HG03095 (cell line): Measurements from ENCODE around the gene DEXI.

Experiments used
- ATAC-seq: cut with Tn5 transposase; IDR thresholded peaks from one replicate; pipeline ENCODE4 v1.9.1; 2021; ENCODE audit warnings: moderate library complexity; ENCODE audit not compliant: unreplicated experiment

DEXI gene

DNA sequence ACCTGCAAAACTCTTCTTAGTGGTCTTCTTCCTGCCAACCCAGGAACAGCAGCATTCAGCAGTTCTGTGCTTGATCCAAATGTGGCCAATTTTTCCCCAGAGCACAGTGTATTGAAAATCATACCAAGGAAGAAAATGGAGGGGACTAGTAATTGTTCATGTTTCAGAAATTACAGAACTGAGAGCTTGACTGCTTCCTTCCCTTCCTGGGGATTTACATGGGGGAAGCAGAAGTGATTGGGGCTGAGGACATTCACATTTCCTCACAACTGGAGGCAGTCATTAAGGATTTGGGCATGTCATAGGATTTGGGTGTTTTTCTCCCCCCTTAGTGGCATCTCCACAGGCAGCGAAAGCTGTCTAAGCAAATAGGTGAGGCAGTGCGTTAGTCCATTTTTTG lies 45.5 kb downstream of the DEXI start:
- ATAC-seq, result no peak

DNA sequence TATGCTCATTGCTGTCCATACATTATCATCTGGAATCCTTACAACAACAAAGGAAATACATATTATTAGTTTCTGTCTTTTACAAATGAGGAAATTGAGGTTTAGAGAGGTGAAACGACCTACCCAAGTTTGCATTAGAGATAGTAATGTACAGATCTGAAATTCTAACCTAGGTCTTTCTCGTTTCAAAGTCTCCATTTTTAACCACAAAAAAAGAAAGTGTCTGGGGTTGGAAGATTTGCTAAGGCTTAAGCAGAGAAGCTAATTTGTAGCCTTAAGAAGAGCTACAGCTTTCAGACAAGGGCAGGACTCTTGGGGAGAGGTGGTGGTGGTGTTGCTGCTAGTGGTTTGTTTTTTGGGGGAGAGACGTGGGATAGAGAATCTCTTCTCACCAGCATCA lies 46.1 kb downstream of the DEXI start:
- ATAC-seq, result no peak

DNA sequence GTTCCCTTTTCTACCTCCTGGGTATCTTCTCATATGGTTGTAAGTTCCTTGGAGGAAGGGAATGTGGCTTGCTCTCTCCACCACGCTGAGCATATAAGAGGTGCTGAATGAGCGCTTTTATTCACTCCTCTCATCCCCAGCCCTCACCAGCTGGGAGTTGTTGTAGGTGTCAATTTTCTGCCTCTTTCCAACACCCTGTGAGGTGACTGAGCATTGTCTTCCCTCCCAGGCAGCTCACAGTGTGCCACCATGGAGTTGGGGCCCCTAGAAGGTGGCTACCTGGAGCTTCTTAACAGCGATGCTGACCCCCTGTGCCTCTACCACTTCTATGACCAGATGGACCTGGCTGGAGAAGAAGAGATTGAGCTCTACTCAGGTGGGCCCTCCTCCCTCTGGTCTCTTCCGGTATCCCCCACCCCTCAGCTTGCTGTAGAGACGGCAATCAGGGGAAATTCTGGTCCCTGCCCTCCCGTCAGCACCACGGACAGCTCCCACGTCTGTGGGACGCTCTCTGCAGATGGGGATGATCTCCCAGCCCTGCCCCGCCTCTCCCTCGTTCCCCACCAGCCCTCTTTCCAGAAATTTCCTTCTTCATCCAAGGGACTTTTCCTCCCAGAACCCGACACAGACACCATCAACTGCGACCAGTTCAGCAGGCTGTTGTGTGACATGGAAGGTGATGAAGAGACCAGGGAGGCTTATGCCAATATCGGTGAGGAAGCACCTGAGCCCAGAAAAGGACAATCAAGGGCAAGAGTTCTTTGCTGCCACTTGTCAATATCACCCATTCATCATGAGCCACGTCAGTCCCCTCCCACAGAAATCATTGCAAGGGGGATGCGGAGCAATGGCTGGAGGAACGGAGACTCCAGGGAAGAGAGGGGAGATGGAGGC lies 47.0 kb downstream of the DEXI start:
- ATAC-seq, result no peak

DNA sequence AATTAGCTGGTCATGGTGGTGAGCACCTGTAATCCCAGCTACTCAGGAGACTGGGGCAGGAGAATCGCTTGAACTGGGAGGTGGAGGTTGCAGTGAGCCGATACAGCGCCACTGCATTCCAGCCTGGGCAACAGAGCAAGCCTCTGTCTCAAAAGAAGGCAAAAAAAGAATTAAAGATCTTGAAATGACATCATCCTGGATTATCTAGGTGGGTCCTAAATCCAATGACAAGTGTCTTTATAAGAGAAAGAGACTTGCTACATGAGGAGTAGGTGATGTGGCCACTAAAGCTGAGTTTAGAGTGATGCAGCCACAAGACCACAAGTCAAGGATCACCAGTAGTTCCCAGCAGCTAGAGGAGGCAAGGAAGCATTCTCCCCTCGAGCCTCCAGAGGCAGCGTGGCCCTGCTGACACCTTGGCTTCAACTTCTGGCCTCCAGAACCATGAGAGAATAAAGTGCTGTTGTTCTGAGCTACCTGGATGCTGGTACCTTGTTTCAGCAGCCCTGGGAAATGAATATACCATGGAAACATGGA lies 49.4 kb downstream of the DEXI start:
- ATAC-seq, result no peak

DNA sequence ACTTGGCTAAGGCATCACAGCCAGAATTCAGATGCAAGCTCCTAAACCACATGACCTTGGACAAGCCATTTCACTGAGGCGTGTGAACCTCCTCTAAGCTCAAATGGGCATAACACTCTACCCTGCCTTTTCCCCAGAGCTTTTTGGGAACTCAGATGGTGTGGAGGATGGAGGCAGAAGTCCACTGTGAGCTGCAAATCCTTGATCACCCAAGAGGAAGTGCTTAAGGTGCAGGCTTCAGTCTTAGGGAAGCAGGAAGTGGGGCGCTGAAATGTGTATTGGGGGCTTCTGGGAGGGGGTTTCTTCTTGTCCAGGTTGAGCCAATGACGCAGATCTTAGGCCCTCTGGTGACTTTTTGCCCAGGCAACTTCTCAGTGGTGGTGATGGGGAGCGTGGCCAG lies 52.4 kb downstream of the DEXI start:
- no peak for ATAC-seq

DNA sequence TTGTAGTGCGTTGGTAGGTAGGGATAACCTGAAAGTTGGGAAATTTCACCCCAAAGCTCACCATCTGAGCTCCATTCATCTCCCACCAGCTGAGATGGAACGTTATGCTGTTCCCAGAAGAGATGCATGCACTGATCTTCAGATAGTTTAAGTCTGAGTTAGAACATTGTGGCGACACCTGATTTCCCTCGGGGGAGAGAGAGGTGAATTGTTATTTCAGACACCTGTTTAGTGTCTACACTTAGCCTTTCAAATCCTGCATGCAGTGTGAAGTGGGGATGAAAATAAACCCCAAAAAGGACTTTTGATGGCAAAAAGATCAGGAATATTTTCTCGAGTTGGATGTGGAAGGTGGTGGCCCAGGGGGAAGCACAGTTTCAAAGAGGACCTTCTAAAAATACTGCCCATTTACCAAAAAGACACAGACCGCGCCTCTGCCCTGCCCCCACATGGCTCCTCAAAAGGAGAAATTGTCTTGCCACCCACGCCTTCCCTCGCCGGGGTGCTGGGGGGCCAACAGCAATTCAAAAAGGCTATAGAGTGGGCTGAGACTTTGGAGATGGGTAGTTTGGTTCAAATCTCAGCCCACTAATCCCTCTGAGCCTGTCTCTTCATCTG lies 53.8 kb downstream of the DEXI start:
- ATAC-seq, result no peak

DNA sequence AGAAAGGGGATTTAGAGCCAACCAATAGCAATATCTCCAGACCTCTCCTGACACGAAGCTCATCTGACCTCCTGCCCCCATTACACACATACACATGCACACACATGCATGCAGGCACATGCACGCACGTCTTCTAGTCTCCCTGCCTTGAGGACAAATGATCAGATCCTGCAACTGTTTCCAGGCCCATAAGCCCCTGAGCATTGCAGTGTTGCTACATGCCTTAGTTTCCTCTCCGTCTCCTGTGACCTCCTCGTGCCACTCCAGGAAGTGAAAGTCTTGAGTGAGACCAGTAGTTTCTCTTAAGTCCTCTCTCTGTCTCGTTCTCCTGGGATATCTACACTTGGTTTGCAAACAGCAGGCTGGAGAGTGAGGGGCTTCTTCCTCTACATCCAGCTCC lies 57.0 kb downstream of the DEXI start:
- no peak for ATAC-seq

DNA sequence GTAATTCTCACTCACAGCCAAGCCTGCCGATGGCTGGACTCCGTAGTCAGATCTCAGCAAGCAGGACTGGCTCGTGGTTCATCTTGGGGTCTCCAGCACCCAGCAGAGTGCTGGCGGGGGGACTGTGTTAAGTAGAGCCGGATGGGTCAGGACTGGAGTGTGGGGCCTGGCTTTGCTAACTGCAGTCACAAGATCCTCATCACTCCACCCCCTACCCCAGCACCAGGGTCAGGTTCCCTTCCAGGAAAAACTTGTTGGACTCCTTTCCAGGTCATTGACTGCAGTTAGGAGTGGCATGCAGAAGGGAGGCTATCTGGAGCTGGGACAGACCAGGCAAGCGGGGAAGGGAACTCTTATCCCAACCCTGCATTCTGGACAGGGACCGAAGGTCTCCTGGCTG lies 59.3 kb downstream of the DEXI start:
- no peak for ATAC-seq

DNA sequence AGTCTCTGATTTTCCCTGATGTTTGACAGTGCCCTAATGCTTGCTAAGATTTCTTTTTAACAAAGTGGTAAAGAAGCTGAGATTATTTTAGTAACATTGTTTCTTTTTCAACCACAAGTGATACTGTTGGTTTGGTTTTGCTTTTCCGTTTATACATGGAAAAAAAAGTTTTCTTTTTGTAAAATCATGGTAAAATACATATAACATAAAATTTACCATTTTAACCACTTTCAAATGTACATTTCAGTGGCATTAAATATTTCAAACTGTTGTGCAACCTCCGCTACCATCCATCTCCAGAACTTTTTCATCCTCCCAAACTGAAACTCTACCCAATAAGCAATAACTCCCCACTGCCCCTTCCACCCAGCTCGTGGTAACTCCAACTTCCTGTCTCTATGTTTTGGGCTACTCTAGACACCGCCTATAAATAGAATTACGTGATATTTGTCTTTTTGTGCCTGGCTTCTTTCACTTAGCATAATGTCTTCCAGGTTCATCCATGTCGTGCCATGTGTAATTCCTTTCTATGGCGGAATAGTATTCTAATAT lies 60.7 kb downstream of the DEXI start:
- no peak for ATAC-seq

DNA sequence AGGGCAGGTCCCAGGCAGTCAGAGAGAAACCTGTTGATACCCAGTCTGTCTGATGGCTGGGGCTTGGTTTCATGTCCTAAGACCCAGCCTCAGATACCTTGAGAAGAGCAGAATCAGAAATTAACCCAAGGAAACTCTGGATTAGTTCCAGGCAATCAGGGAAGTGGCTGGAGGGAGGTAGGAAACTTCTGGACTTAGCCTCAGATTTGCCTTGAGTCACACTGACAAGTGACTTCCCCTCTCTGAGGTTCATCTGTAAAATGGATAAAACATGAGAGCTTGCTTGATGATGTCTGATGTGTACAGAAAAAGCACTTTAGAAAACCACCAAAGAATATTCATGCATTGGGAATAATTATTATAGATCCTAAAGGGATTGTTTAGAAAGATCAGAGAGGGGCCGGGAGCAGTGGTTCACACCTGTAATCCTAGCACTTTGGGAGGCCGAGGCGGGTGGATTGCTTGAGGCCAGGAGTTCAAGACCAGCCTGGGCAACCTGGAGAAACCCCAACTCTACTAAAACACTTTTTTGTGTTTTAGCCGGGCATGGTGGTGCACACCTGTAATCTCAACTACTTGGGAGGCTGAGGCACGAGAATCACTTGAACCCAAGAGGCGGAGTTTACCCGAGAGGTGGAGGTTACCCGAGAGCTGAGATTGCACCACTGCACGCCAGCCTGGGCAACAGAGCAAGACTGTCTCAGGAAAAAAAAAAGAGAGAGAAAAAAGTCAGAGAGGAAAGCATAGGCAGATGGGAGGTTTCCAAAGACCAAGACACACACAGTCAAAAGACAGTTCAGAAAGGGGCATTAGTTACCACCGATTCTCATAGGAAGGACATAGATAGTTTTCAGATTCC lies 61.4 kb downstream of the DEXI start:
- no peak for ATAC-seq

DNA sequence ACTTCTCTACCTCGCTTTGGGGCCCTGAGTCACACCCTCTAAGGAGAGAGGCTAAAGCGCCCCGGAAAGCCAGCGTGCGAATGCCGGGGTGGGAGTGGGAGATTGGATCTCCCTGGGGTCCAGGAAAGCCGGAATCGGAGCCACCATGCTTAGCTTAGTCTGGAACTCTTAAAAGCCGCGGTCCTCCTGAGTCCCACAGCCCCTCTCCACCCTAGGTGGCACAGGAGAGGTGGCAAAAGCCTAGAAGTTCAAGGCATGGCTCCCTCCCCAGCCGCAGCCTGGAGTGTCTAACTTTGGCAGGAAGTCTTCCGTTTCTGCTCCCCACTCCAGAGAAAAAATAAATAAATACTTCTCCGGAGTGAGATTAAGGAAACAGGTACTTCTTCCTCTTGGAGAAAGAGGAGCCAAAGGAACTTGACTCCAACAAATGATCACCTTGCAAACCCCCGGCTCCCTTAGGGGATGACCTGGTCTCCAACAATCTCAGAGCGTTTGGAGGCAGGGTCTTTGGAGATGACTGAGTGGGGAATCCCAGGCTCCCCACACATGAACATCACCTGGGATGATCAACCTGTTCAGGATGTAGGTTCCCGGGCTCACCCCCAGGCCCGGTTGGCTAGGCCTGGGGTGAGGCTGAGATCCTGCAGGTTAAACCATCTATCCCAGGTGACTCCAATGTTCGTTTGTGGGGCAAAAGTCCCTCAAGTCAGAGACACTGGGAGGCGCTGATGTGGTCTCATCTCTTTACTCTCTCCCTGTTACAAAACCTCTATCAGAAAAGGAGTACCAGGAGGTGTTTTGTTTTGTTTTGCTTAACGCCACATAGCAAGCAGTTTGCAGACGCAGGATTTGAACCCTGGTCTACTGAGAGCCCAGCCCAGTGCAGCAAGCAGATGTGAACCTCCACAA lies 62.3 kb downstream of the DEXI start:
- ATAC-seq, result no peak
